ENCODE measurements around the gene MRPS7. TPM values are rescaled to one million over a fixed set of nuclear protein-coding genes. Genes with fewer than 3 reads are reported as not detected.

Gene MRPS7
- total RNA-seq, 1 experiment from 2014 or later = 73.9 TPM

DNA sequence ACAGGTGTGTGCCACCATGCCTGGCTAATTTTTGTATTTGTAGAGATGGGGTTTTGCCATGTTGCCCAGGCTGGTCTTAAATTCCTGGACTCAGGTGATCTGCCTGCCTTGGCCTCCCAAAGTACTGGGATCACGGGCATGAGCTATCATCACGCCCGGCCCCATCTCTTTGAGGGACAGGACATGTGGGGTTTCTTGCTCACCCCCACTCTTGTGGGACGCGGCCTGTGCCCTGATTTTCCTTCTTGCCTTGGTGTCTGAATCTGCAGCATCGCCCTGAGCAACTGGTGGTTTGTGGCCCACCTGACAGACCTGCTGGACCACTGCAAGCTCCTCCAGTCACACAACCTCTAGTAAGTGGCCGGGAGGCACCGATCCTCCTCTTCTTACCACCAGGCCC, 30.6 kb upstream of the MRPS7 start:
- Mint-ChIP-seq H3K4me3 (ENCODE audit: unreplicated experiment) (no peak overlapping the region), H3K27ac (ENCODE audit: low read depth, unreplicated experiment) (no peak overlapping the region), H3K4me1 (ENCODE audit: insufficient read depth, unreplicated experiment) (no peaks in the 10 kb centered on the region), H3K27me3 (ENCODE audit: insufficient read depth, unreplicated experiment) (no peaks in the 10 kb centered on the region), H3K9me3 (ENCODE audit: unreplicated experiment) (no peaks in the 10 kb centered on the region), H3K36me3 (ENCODE audit: insufficient read depth, unreplicated experiment) (peaks cover 63% of the 10 kb centered on the region)
- no TSS peak for BruUV-seq (replicated peaks)
- intact Hi-C loops (cut with micrococcal nuclease) = no loop called here
- ChIA-PET CTCF (interaction anchor here (0.5 to 1.4 kb wide), 3 partner anchors 7 to 117 kb away, joined by 3 to 4 read pairs (median 4); no protein-coding TSS in a partner anchor), POLR2A (interaction anchor here (0.5 to 1.9 kb wide), 3 partner anchors 10 to 65 kb away, joined by 3 to 5 read pairs (median 3); partner anchors contain the start of gene NUP85)
- TF ChIP-seq CTCF (IDR thresholded peaks at IDR 0.05; ENCODE audit: unreplicated experiment) = no peak
- no peak for DNase-seq (ENCODE audit: unreplicated experiment)

DNA sequence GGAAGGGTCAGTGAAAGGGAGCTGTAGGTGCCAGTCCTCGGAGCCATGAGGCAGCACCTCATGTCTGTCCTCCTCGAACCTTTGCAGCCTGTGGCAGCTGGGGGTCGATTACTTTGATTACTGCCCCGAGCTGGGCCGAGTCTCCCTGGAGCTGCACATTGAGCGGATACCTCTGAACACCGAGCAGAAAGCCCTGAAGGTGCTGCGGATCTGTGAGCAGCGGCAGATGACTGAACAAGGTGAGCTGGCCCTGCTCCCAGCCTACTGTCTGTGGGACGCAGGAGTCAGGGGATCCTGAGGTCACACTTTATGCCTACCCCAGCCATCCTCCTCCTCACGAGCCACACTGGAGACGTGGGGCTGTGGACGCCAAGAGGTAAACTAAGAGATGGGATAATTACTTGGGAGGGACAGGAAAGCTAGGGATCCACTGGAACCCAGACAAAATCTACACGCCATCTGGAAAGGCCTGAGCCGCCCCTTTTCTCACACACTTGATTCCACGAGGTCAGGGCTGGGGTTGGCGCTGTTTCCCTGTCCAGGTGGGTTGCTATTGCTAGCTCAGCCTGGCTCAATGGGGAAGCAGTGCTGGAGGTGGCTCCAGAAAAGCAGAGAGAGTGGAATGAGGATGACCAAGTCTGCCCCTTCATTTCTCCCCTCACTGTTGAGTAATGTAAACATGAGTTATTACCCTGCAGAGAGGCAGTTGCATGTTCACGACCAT, 29.8 kb upstream of the MRPS7 start:
- no peak for DNase-seq (ENCODE audit: unreplicated experiment)
- peaks cover 70% of the 10 kb centered on the region for H3K36me3 Mint-ChIP-seq (ENCODE audit: insufficient read depth, unreplicated experiment)
- no TSS peak for BruUV-seq (replicated peaks)
- CTCF ChIA-PET = interaction anchor here (0.6 to 0.7 kb wide), 2 partner anchors 20 to 292 kb away, joined by 3 to 4 read pairs; no protein-coding TSS in a partner anchor
- POLR2A ChIA-PET = interaction anchor here (0.5 to 1.9 kb wide), 3 partner anchors 10 to 66 kb away, joined by 3 to 5 read pairs (median 3); partner anchors contain the start of gene NUP85
- no peaks in the 10 kb centered on the region for H3K27me3 Mint-ChIP-seq (ENCODE audit: insufficient read depth, unreplicated experiment)
- intact Hi-C loops (cut with micrococcal nuclease) = no loop called here
- no peaks in the 10 kb centered on the region for H3K9me3 Mint-ChIP-seq (ENCODE audit: unreplicated experiment)
- H3K27ac Mint-ChIP-seq (ENCODE audit: low read depth, unreplicated experiment) = no peak overlapping the region
- TF ChIP-seq CTCF (IDR thresholded peaks at IDR 0.05; ENCODE audit: unreplicated experiment) = no peak
- no peak overlapping the region for H3K4me3 Mint-ChIP-seq (ENCODE audit: unreplicated experiment)
- H3K4me1 Mint-ChIP-seq (ENCODE audit: insufficient read depth, unreplicated experiment) = no peaks in the 10 kb centered on the region

GRCh38 chr17:75232786-75233185, 28.9 kb upstream of the MRPS7 start:
- CTCF ChIA-PET = no interaction called here
- no peak for TF ChIP-seq CTCF (IDR thresholded peaks at IDR 0.05; ENCODE audit: unreplicated experiment)
- no TSS peak for BruUV-seq (replicated peaks)
- H3K27ac Mint-ChIP-seq (ENCODE audit: low read depth, unreplicated experiment) = no peak overlapping the region
- POLR2A ChIA-PET = no interaction called here
- no peak overlapping the region for H3K4me3 Mint-ChIP-seq (ENCODE audit: unreplicated experiment)
- H3K27me3 Mint-ChIP-seq (ENCODE audit: insufficient read depth, unreplicated experiment) = no peaks in the 10 kb centered on the region
- H3K36me3 Mint-ChIP-seq (ENCODE audit: insufficient read depth, unreplicated experiment) = peaks cover 68% of the 10 kb centered on the region
- intact Hi-C loops (cut with micrococcal nuclease) = no loop called here
- no peaks in the 10 kb centered on the region for H3K4me1 Mint-ChIP-seq (ENCODE audit: insufficient read depth, unreplicated experiment)
- DNase-seq (ENCODE audit: unreplicated experiment) = no peak
- H3K9me3 Mint-ChIP-seq (ENCODE audit: unreplicated experiment) = no peaks in the 10 kb centered on the region

DNA sequence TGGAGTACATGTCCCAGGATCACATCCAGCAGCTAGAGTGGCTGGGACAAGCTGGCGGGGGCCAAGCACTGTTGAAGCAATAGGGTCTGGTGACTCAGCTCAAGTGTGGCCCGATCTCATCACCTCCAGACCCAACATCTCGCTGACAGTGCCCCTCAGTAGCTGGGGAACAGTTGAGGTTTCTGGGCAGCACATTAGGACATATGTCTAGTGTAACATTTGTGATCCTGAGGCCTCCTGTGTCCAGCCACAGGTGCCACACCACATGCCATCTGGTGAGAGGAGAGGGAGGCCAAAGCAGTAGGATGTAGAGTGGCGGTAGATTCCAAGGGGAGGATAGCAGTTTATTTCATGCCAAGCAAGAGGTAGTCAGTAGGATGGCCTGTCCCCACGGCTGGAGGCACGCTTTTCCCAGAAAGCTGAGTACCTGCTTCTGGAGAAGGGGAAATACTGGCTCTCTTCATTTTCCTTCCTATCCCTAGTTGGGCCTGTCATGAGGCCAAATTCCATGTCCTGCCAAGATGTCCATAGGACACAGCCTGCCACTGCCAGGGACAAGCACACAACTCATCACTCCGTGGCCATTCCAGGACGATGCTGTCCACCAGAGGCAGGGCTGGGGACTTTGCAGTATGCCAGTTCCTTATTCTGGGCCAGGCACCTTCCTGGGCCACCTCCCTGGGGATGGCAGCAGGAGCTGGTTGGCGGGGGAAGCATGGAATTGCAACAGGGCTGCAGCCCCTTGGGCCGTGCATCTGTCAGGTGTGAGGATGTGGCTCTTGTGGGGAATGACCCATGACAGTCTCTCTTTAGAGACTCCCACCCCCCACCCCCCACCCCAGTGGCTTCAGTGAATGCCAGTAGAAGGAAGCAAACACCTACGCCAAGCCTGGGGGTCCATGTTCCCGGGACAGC, 24.3 kb upstream of the MRPS7 start:
- POLR2A ChIA-PET = interaction anchor here (0.5 to 1.4 kb wide), 6 partner anchors 9 to 198 kb away, joined by 3 to 4 read pairs (median 3); partner anchors contain the start of gene GGA3
- CTCF ChIA-PET = interaction anchor here (0.6 to 1.6 kb wide), 9 partner anchors 7 to 453 kb away, joined by 3 to 8 read pairs (median 3); no protein-coding TSS in a partner anchor
- Mint-ChIP-seq H3K4me1 (ENCODE audit: insufficient read depth, unreplicated experiment) (peaks cover 5% of the 10 kb centered on the region), H3K27me3 (ENCODE audit: insufficient read depth, unreplicated experiment) (no peaks in the 10 kb centered on the region), H3K36me3 (ENCODE audit: insufficient read depth, unreplicated experiment) (peaks cover 62% of the 10 kb centered on the region), H3K9me3 (ENCODE audit: unreplicated experiment) (no peaks in the 10 kb centered on the region), H3K27ac (ENCODE audit: low read depth, unreplicated experiment) (no peak overlapping the region), H3K4me3 (ENCODE audit: unreplicated experiment) (no peak overlapping the region)
- no peak for DNase-seq (ENCODE audit: unreplicated experiment)
- TSS peak; percentile 8 for BruUV-seq (replicated peaks)
- intact Hi-C loops (cut with micrococcal nuclease) = loop anchor here (1.0 kb wide), 1 partner anchor 123 kb away; no protein-coding TSS in a partner anchor
- TF ChIP-seq CTCF (IDR thresholded peaks at IDR 0.05; ENCODE audit: unreplicated experiment) = no peak

Data from MCF 10A (cell line).